HG03378 (cell line): ENCODE measurements around the gene STEAP1.
"Not testable (repeated sequence)": the region's sequence is repeated elsewhere in the genome, so short reads cannot be mapped to it uniquely, and the experiment has no call there.

ENCODE experiments used
- ATAC-seq: cut with Tn5 transposase; IDR thresholded peaks from one replicate; pipeline ENCODE4 v1.9.1; 2021; ENCODE audit warnings: mild to moderate bottlenecking, moderate library complexity; ENCODE audit not compliant: unreplicated experiment

Gene STEAP1

DNA sequence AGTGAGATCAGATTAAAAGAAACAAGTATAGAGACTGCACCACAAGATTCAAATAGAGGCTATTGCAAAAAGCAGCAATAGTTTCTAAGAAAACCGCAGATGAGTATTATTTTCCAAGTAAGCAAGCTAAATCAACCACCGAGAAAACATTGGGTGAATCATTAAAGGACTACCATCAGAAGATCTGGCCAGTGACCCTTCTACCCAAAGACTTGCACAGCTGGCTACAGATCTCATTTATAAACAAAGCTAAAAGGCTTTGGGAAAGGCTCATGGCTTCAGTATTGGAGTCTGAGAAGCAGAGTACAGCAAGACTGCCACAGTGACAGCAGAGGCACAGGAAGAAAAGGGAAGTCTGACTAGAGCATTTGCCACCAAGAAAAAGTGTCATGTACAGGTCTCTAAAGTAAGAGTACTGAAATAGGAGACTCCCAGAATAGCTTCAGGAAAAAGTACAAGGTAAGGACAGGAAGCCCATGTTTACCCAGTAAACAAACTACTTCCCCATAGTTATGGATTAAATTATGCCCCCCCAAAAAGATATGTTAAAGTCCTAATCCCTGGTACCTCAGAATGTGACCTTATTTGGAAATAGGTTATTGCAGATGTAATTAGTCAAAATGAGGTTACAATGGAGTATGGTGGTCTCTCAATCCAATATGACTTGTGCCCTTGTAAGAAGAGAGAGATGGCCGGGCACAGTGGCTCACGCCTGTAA, 19.0 kb downstream of the STEAP1 start:
- ATAC-seq, result peak; percentile 94

DNA sequence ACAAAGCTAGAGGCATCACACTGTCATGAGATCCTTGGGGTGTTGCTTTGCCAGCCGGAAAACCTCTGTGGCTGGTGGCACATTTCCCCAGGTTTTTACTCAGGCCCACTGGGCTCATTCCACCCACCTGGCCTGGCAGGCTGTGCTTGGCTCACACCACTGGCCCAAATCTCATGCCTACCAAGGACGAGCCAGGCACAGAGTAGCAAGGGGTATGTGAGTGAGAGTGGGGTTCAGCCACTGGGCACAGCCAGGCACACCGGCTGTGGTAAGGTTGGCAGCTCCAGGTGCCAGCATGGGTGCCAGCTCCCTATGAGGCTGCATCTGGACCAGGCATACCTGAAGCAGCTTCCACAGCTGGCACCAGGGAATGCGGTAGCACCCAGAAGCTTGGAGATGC, 21.4 kb downstream of the STEAP1 start:
- ATAC-seq, result no peak

DNA sequence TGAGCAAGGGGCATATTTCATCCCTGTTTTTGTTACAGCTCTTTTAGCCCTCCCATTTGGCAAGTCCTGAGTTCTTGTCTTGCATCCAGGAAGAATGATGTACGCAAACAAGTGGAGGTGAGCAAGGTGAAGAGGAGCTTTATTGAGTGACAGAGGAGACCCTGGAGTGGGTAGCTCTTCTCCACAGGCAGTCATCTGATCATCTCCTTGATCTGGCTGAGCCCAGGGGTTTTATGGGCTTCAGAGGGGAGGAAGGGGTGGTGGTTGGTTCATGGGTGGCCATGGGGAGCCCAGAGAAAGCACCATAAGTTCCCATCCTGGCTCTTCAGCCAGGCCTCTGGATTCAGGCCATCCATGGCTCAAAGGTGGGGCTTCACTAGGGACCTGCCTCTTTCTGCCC, 21.9 kb downstream of the STEAP1 start:
- ATAC-seq, result no peak

DNA sequence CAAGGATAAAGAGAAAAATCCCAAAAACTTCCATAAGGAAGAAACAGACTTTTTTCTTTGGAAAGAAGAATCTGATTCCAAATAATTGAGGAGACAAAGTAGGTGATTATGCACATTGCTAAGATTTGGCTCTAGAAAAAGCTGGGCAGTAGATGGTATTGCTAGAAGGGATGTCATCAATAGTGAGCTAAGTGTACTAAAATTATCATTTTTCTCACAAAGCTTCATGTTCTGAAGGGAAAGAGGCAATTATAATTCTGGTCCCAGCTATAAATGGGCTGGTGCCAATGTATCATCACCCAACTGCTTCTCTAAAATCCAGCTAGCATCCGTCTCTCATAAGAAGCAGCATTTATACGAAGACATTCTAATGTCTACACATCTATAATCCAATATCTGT, 23.9 kb downstream of the STEAP1 start:
- ATAC-seq, result no peak

DNA sequence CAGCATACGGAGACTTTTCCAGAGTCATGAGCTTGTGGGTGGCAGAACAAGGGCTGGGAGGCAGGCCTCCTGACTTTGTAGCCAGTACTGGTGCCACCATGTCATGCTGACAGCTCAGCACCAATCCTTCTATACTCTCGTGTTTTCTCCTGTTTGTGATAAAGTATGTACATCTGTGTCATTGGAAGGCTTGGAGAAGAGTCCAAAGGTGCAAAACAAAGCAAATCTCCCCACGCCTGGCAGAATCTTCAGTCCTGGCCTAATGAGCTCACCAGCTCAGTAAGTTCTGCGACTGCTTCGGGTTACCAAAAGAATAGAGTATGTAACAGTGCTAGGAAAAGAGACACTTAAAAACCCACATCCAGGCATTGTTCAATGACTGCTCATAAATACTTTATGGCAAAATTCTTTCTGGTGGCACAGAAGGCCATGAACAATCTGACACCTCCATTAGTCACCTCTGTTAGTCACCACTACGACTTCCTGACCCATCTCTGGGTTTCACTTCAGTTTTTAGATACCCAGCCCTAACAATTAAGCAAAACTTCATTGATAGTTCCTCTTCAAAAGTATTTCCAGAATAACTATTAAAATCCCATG, 24.5 kb downstream of the STEAP1 start:
- peak; percentile 99 for ATAC-seq

- ATAC-seq, result no peak
Measured at GRCh38 chr7:90180011-90180585, 25.8 kb downstream of the STEAP1 start.

GRCh38 chr7:90180649-90181048, 26.4 kb downstream of the STEAP1 start:
- ATAC-seq, result no peak

DNA sequence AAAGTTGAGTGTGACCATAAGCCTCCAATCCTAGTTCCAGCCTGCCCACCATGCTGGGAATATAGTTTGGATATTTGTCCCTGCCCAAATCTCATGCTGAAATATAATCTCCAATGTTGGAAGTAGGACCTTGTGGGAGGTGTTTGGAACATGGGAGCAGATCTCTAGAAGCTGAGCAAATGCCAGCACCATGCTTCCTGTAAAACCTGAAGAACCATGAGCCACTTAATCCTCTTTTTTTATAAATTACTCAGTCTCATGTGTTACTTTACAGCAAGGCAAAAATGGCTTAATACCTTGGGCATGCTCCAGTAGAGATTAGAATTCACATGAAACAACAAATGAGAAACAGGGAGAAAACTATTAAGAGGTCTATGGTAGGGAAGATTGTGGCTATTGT, 27.2 kb downstream of the STEAP1 start:
- no peak for ATAC-seq

DNA sequence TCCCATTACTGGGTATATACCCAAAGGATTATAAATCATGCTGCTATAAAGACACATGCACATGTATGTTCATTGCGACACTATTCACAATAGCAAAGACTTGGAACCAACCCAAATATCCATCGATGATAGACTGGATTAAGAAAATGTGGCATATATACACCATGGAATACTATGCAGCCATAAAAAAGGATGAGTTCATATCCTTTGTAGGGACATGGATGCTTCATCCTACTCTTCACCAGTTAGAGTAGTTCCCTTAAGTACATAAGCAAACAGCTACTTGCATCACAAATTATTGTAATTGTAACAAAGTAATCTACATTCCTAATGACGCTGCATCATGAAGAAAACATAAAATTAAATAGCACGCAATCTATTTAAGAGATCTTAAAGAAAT, 32.0 kb downstream of the STEAP1 start:
- not testable (repeated sequence) for ATAC-seq

DNA sequence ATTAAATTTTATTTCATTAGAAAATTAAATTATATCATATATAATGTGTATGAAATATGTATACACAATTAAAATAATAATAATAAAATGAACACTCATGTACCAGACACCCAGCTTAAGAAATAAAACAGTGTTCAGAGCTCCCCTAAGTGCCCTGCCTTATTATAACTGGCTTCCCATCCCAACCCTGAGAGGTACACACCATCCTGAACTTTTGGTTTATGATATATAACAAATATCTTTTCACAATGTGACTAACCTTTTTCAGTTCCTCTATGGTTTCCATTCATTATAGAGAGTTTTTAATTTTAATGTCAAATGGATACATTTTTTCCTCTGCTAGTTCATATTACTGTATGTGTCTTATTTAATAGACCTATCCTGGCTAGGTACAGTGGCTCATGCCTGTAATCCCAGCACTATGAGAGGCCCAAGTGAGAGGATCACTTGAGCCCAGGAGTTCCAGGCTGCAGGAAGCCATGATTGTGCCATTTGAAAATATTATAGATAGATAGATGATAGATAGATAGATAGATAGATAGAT, 33.3 kb downstream of the STEAP1 start:
- ATAC-seq, result no peak

GRCh38 chr7:90188281-90188680, 34.0 kb downstream of the STEAP1 start:
- peak; percentile 93 for ATAC-seq

- no peak for ATAC-seq
Measured at GRCh38 chr7:90190995-90191394, 36.7 kb downstream of the STEAP1 start.

- no peak for ATAC-seq
Measured at GRCh38 chr7:90191648-90192047, 37.4 kb downstream of the STEAP1 start.

DNA sequence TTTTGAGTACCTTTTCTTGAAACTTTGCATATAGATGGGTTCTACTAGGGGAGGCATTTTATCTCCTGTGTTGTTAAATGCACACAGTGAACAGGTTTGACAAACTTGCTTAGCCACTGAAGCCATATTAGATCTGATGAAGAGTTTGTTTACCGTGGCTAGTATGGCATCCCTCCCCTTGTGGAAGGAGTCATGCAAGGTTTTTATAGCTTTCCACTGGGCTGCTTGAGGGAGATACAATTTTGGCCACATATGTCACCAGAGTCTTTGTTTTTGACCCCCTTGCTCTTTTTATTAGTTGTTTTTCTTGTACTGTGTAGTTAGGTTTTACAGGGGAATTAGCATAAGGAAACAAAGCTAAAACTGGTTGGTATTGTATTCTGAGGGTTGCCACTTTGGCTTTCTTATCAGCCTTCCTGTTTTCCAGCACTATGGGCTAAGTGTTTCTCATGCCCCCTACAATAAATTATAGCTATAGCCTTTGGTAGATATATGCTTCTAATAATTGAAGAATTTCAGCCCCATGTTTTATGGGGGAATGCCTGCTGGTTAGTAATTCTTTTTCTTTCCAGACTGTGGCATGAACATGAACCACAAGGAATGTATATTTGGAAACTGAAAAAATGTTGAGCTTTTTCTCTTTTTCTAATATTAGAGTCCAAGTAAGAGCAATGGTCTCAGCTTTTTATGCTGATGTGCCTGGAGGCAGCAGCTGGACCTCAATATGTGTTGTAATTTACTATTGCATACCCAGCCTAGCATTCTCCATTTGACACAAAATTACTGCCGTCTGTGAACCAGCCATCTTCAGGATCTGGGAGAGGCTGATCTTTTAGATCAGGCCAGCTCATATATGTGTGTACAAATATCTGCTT, 38.8 kb downstream of the STEAP1 start:
- ATAC-seq, result no peak

DNA sequence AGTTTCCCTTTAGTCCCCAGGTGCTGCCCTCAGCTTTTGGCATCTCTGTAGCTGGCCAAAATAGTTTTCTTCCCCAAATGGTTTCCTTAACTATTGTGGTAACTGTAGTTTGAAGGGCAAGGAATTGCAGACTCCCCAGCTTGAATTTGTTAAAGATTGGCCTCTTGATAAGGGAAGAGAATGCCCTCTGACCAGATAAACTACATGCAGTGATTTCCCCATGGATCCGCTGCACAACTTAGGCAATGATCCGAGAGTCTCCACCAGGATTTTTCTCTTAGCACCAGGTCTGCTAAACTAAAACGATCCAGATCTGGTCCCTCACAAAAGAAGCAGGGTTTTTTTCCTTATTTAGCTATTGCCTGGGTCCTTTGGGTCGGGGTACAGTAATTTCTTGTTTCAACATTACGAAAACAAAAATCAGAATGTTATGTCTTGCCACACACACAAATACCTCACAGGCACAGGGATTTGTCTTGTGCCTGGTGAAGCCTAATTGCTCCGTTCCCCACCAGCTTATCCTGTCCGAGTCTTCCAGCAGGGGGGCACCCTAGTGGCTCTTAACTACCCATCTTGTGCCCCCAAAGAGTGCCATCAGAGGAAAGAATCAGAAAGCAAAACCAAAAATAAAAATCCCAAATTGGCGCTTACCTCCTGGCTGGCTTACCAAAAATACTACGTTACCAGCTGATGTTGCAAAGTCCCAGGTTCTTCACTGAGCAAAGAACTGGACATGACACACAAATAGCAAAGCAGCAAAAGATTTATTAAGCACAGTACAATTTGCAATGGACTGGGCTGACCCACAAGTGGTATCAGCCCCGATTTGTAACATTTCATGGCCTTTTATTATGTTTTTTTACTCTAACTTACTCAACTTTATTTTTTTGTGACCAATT, 40.9 kb downstream of the STEAP1 start:
- no peak for ATAC-seq

DNA sequence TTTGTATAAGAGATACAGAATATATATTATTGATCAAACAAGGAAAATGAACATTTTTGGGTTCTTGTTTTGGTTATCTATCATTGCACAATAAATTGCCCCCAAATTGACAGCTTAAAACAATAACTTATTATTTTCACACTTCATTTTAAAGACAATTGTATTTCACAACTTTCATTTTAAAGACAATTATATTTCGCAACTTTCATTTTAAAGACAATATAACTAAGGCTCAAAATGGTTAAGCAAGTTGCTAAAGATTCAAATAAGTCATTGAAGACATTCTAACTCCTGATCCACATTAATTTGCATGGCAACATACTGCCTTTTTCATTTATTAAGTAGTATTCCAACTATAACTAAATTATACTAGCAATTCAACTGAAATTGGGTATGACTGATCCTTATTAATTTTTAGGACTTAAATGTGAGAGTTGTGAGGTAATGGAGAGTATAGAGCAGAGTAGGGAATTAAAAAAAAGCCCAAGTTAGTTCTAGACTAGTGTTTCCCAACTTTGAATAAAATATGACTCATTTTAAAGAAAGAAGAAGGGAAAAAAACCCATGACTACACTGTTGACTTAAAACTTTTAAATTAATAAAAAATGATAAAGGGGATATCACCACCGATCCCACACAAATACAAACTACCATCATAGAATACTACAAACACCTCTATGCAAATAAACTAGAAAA, 47.4 kb downstream of the STEAP1 start:
- ATAC-seq, result no peak

DNA sequence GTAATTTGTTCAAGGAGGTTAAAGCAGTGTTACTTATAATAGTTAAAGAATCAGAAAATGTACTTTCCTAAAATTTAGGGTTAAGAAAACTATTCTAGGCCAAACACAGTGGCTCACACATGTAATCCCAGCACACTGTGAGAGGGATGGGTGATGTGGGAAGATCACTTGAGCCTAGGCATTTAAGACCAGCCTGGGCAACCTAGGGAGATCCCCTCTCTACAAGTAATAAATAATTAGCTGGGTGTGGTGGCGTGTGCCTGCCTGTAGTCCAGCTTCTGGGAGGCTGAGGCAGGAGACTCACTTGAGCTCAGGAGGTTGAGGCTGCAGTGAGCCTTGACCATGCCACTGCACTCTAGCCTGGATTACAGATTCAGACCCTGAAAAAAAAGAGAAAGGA, 53.7 kb downstream of the STEAP1 start:
- ATAC-seq, result no peak

DNA sequence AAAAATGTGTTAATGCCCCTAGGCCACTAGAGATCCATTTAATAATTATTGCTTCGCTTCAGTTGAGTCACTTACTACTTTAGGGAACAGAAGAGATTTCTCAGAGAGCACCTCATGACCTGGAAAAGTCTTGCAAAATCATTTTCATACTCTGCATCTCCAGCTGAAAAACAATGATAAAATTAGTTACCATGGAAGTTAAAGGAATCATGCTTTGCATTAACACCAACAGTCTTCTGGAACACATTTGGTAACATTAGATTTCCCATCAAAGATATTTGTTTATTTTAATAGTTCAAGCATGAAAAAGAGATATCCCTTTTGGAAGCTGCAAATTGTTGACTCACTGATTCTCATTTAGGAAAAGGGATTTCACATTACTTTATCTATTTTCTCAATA, 55.5 kb downstream of the STEAP1 start:
- ATAC-seq, result no peak

DNA sequence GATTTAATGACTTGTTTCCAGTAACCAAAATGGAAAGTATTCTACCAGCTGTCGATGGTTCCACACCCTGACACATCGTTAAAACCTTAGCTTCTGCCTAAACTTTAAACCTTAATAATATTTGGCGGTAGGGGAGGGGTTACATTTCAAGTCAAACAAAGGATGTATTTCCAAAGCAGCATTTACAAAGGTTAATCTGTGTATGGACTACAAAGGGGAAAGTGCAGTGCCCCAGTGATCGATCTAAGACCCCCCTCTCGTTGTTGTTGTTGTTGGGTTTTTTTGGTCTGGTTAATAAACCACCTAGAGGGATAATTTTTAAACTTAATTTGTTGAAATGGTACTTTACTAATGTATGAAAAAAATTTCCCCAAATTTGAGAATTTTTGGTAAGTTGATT, 56.2 kb downstream of the STEAP1 start:
- no peak for ATAC-seq

- no peak for ATAC-seq
Measured at GRCh38 chr7:90210981-90211380, 56.7 kb downstream of the STEAP1 start.
